PC-3 (cell line): ENCODE data around the gene PLA2G7.

Experiments
- CTCF ChIP-seq: fragments of 300-600 bp; sonication (generic); conservative IDR thresholded peaks from 2 replicates; pipeline ENCODE4 v1.5.1; 2017; ENCODE audit warnings: antibody characterized with exemption, low read depth, mild to moderate bottlenecking, low read length
- EZH2 ChIP-seq: fragments of 300-600 bp; sonication (generic); IDR thresholded peaks from one replicate; pipeline ENCODE4 v1.6.1; 2017; ENCODE audit warnings: antibody characterized with exemption, mild to moderate bottlenecking, low read length; ENCODE audit not compliant: unreplicated experiment
- EZH2phosphoT487 ChIP-seq: fragments of 300-600 bp; sonication (generic); IDR thresholded peaks from 2 replicates; pipeline ENCODE4 v1.6.1; 2018; ENCODE audit warnings: mild to moderate bottlenecking, antibody characterized with exemption, low read length, borderline replicate concordance

- TF ChIP-seq CTCF (no peak), EZH2 (no peak), EZH2phosphoT487 (no peak)
Measured at GRCh38 chr6:46757214-46757596, 22.0 kb upstream of the PLA2G7 start.
